Activated T-cell treated with anti-CD3 and anti-CD28 coated beads, Interleukin-2, amount 50 U/mL, for 72 hours (primary cell): ENCODE data around the gene ABCC1. TPM values are rescaled to one million over a fixed set of nuclear protein-coding genes. Genes with fewer than 3 reads are reported as not detected.
A peak's percentile ranks its signal among the peaks of the same experiment; 100 is the strongest.

Experiments
- ATAC-seq, 2 donors: fragments of 150-1000 bp; cut with Tn5 transposase; replicated peaks in 1 of 2; 2 replicates each; pipeline ENCODE4 v1.10.0; 2021; ENCODE audit warnings: moderate library complexity in 2 of 2, mild to moderate bottlenecking in 1 of 2
- DNase-seq, 2 donors: peaks; one replicate each; pipeline ENCODE4 v3.0.0; 2021 to 2022; ENCODE audit warnings: mixed read lengths in 1 of 2
- H3K27ac Mint-ChIP-seq: one replicate; pipeline ENCODE4 v1.8.0; 2022; ENCODE audit warnings: mild to moderate bottlenecking, moderate library complexity, mixed read lengths
- H3K27me3 Mint-ChIP-seq: one replicate; pipeline ENCODE4 v1.8.0; 2022; ENCODE audit warnings: low read depth, mixed read lengths
- H3K36me3 Mint-ChIP-seq, 2 donors: one replicate each; pipeline ENCODE4 v1.8.0; 2022; ENCODE audit warnings: mixed read lengths in 2 of 2, mild to moderate bottlenecking in 1 of 2; ENCODE audit not compliant: insufficient read depth in 2 of 2
- H3K4me1 Mint-ChIP-seq: one replicate; pipeline ENCODE4 v1.8.0; 2022; ENCODE audit warnings: low read depth, mixed read lengths
- H3K4me3 Mint-ChIP-seq, 2 donors: one replicate each; pipeline ENCODE4 v1.8.0; 2022; ENCODE audit warnings: mild to moderate bottlenecking in 2 of 2, mixed read lengths in 2 of 2, moderate library complexity in 2 of 2
- H3K9me3 Mint-ChIP-seq, 2 donors: one replicate each; pipeline ENCODE4 v1.8.0; 2022; ENCODE audit warnings: mixed read lengths in 2 of 2
- total RNA-seq, 2 donors: library from RNA; stranded (reverse); gene quantifications; one replicate each; pipeline ENCODE4 v1.2.3, GENCODE V29; 2022

Gene ABCC1
- total RNA-seq, 2 donors from 2014 or later: 82.3 to 90.4 TPM

DNA sequence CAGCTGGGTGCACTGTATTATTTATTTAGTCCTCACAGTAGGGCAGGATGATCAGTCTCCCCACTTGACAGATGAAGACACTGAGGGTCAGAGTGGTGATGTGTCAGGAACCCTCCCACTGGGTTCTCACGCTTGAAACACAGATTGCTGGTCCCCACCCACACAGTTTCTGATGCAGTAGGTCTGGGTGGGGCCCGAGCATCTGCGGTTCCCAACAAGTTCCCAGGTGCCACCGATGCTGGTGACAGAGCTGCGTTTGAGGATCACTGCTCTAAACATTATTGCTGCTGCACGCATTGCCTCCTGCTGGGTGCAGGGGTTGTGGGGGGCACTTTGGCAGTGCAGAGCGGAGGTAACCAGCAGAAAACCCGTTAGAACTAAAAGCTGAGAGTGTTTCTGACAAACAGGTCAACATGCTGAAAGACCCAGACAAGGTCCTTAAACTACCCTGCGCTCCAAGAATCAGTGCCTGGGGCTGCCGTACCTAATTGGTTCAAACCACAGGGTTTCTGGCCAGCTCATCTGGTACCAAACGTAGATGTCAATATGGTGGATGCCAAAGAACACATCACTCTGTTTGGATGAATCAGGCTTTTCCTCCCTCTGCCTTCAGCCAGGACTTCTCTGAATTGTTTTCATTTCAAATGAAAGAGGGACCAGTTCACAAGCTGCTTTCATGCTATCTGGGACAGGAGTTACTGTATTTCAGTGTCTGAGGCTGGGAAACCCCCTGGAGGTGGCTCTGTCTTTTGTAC, 76.0 kb downstream of the ABCC1 start:
- Mint-ChIP-seq H3K4me1 (peaks cover 33% of the 10 kb centered on the region), H3K27me3 (no peaks in the 10 kb centered on the region), H3K36me3 (peaks cover 0 to 2% of the 10 kb centered on the region in 2 donors), H3K9me3 (no peaks in the 10 kb centered on the region), H3K27ac (peak overlapping the region; percentile 94), H3K4me3 (peak overlapping the region; percentile 65 to 82)
- DNase-seq (peak; percentile 63 to 72), ATAC-seq (peak; percentile 81 to 86)

DNA sequence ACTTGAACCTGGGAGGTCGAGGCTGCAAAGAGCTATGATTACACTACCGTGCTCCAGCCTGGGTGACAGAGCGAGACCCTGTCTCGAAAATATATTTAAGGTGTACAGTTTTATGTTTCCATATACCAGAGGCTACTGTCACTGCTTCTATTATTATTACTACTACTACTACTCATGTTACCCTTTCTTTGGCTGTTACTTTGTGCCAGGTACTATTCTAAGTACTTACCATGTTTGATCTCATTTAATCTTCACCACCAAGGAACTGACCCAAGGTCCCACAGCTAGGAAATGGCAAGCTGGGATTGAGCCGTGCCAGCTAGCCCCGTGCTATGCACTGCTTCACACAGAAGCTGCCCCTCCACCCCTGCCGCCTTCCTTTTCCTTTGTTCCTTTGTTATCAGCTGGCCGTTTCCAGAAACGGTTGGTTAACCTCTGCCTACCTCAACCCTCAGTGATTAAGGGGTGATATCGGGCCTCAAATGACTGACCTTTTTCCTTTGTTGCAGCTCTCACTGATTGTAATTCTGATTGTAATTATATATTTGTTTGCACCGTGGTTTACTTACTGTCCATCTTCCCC, 78.4 kb downstream of the ABCC1 start:
- Mint-ChIP-seq H3K36me3 (peaks cover 0 to 6% of the 10 kb centered on the region in 2 donors), H3K4me3 (no peak overlapping the region), H3K27me3 (no peaks in the 10 kb centered on the region), H3K4me1 (peaks cover 41% of the 10 kb centered on the region), H3K9me3 (no peaks in the 10 kb centered on the region), H3K27ac (peak overlapping the region; percentile 52)
- DNase-seq (no peak), ATAC-seq (no peak)

DNA sequence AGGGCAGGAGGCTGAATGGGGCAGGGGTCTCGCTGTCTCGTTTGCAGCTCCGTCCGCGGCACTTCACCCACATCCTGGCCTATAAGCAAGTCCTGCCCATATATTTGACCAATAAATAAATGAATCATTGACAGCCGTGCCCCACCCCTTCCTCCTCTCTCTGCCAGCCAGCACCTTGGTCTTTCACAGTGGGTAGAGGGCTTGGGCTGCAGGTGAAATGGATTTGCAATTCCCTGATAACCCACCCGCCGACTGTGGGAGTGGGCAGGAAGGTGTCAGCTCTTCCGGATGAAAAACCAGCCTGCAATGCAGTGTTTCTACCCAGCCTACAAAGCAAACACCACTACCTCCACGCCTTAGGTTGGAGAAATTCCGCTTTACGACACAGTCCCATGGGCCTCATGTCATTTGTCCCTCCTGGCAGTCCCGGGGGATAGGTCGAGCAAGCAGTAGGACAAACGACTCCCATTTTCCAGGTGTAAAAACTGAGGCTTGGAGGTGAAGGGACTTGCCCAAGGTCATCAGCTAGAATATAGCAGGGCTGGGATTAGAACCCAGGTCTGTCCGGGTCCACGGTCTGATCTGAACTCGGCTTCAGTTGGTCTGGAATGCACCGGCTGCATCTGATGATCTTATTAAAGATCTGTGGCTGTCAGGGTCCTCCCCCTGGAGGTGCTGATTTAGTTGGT, 79.0 kb downstream of the ABCC1 start:
- Mint-ChIP-seq H3K36me3 (peaks cover 0 to 6% of the 10 kb centered on the region in 2 donors), H3K4me3 (no peak overlapping the region), H3K4me1 (peaks cover 42% of the 10 kb centered on the region), H3K9me3 (no peaks in the 10 kb centered on the region), H3K27ac (peak overlapping the region; percentile 52), H3K27me3 (no peaks in the 10 kb centered on the region)
- DNase-seq: no peak
- no peak for ATAC-seq

GRCh38 chr16:16029431-16030011, 80.1 kb downstream of the ABCC1 start:
- Mint-ChIP-seq H3K4me1 (peaks cover 38% of the 10 kb centered on the region), H3K9me3 (no peaks in the 10 kb centered on the region)

GRCh38 chr16:16030449-16030848, 81.0 kb downstream of the ABCC1 start:
- H3K27me3 Mint-ChIP-seq: no peaks in the 10 kb centered on the region
- H3K27ac Mint-ChIP-seq: no peak overlapping the region
- no peak for DNase-seq
- H3K4me1 Mint-ChIP-seq: peaks cover 29% of the 10 kb centered on the region
- ATAC-seq: no peak
- H3K36me3 Mint-ChIP-seq: peaks cover 2 to 13% of the 10 kb centered on the region in 2 donors
- no peak overlapping the region for H3K4me3 Mint-ChIP-seq
- no peaks in the 10 kb centered on the region for H3K9me3 Mint-ChIP-seq

More at GRCh38 chr16:16029431-16030011, 80.1 kb downstream of the ABCC1 start:
- DNase-seq: no peak
- no peak overlapping the region for H3K4me3 Mint-ChIP-seq
- H3K27me3 Mint-ChIP-seq: no peaks in the 10 kb centered on the region
- H3K27ac Mint-ChIP-seq: no peak overlapping the region
- ATAC-seq: no peak
- H3K36me3 Mint-ChIP-seq: peaks cover 0 to 10% of the 10 kb centered on the region in 2 donors

- H3K27ac Mint-ChIP-seq: no peak overlapping the region
- H3K36me3 Mint-ChIP-seq: peaks cover 2 to 13% of the 10 kb centered on the region in 2 donors
- no peak overlapping the region for H3K4me3 Mint-ChIP-seq
- no peaks in the 10 kb centered on the region for H3K27me3 Mint-ChIP-seq
- peaks cover 20% of the 10 kb centered on the region for H3K4me1 Mint-ChIP-seq
- no peaks in the 10 kb centered on the region for H3K9me3 Mint-ChIP-seq
- DNase-seq: no peak
- ATAC-seq: no peak
Measured at GRCh38 chr16:16031401-16031800, 82.0 kb downstream of the ABCC1 start.

DNA sequence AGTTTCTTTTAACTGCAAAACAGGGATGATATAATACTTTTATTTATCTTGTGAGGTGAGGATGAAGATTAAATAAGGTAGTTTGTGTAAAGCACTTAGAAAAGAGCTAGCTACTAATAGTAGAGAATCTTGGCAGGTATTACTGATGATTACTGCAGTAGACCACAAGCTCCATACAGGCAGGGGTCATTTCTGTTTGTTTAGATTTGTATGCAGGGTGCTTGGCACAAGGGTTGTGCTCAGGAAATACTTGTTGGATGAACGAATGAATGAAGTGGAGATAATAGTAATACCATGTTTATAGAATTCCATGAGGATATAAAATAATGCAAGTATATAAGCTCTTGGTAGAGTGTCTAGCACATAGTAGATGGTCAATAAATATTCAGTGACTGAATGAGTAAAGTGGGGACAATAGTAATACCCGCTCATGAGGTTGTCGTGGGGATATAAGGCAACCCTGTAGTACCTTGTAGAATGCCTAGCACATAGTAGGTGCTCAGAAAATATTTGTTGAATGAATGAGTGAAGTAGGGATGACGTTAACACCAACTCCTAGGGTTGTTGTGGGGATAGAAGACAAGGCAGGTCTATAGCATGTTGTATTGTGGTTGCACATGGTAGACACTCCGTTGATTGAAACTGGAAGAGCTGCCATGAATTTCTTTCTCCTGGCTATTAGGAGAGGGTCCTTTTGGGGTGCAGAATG, 83.0 kb downstream of the ABCC1 start:
- Mint-ChIP-seq H3K9me3 (no peaks in the 10 kb centered on the region), H3K4me1 (peaks cover 20% of the 10 kb centered on the region), H3K27ac (peak overlapping the region; percentile 66), H3K4me3 (no peak overlapping the region), H3K36me3 (peaks cover 5 to 17% of the 10 kb centered on the region in 2 donors), H3K27me3 (no peaks in the 10 kb centered on the region)
- DNase-seq (no peak), ATAC-seq (no peak)

GRCh38 chr16:16033208-16033717, 83.8 kb downstream of the ABCC1 start:
- Mint-ChIP-seq H3K27ac (peak overlapping the region; percentile 72), H3K4me1 (peaks cover 20% of the 10 kb centered on the region), H3K9me3 (no peaks in the 10 kb centered on the region), H3K4me3 (peak overlapping the region in 1 of 2 donors; percentile 19), H3K36me3 (peaks cover 8 to 22% of the 10 kb centered on the region in 2 donors), H3K27me3 (no peaks in the 10 kb centered on the region)
- peak; percentile 67 to 81 for ATAC-seq
- peak in 1 of 2 donors; percentile 11 for DNase-seq

DNA sequence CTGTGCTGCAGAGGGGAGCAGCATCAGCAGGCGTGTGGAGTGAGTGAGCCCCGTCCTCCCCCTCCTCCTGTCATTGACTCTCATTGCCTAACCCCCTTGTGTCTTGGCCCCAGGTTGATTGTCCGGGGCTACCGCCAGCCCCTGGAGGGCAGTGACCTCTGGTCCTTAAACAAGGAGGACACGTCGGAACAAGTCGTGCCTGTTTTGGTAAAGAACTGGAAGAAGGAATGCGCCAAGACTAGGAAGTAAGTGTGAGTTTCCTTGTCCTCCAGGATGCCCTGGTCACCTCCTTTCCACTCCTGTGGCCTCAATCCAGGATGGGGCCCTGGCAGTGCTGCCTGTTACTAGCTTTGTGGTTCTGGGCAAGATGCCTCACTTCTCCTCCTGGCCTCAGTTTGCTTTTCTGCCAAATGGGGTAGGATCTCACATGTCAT, 87.0 kb downstream of the ABCC1 start:
- Mint-ChIP-seq H3K27me3 (no peaks in the 10 kb centered on the region), H3K4me1 (peaks cover 24% of the 10 kb centered on the region), H3K4me3 (no peak overlapping the region), H3K36me3 (peaks cover 12 to 36% of the 10 kb centered on the region in 2 donors), H3K27ac (no peak overlapping the region), H3K9me3 (no peaks in the 10 kb centered on the region)
- DNase-seq (no peak), ATAC-seq (no peak)

DNA sequence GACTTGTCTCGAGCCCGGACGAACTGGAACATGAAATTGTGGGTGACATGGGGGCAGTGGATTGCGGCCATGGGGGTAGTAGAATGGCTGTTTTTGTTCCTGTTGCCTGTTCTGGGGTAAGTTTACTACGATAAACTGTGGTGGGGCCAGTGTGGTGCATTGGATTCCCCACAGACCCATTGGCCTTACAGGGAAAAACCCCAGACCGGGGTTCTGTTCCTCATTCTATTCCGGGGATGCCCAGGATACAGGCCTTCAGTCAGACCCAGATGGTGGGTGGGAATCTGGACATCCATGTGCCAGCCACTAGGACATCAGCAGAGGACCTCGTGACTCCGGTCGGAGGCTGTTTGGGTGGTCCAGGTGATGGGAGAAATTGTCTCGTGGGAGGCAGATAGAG, 88.1 kb downstream of the ABCC1 start:
- Mint-ChIP-seq H3K27ac (no peak overlapping the region), H3K27me3 (no peaks in the 10 kb centered on the region), H3K4me1 (peaks cover 20% of the 10 kb centered on the region), H3K4me3 (no peak overlapping the region), H3K9me3 (no peaks in the 10 kb centered on the region), H3K36me3 (peaks cover 12 to 33% of the 10 kb centered on the region in 2 donors)
- DNase-seq (no peak), ATAC-seq (no peak)

- Mint-ChIP-seq H3K27ac (no peak overlapping the region), H3K4me3 (no peak overlapping the region), H3K4me1 (peaks cover 15% of the 10 kb centered on the region), H3K36me3 (peaks cover 12 to 33% of the 10 kb centered on the region in 2 donors), H3K27me3 (no peaks in the 10 kb centered on the region), H3K9me3 (no peaks in the 10 kb centered on the region)
- DNase-seq: no peak
- ATAC-seq: no peak
Measured at GRCh38 chr16:16037970-16038369, 88.6 kb downstream of the ABCC1 start.

DNA sequence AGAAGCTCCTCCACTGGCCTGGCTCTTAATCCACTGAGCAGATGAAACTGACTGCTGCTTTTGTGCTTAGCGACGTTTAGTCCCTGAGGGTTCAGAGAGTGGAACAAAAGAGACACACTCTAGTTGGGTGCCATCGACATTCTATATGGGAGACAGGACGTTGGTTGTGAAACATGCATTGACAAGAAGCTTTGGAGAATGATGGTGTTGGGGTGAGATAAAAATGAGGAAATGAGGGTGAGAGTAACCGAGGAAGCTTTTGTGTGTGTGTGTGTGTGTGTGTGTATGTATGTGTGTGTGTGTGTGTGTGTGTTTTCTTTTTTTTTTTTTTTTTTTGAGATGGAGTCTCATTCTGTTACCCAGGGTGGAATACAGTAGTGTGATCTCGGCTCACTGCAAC, 89.5 kb downstream of the ABCC1 start:
- Mint-ChIP-seq H3K36me3 (peaks cover 13 to 40% of the 10 kb centered on the region in 2 donors), H3K27ac (no peak overlapping the region), H3K27me3 (no peaks in the 10 kb centered on the region), H3K9me3 (no peaks in the 10 kb centered on the region), H3K4me3 (no peak overlapping the region), H3K4me1 (peaks cover 6% of the 10 kb centered on the region)
- DNase-seq: no peak
- no peak for ATAC-seq
